Activated CD8-positive, alpha-beta T cell treated with anti-CD3 and anti-CD28 coated beads for 36 hours (primary cell): Measurements from ENCODE around the gene TNIP2. TPM values are rescaled to one million over a fixed set of nuclear protein-coding genes. Genes with fewer than 3 reads are reported as not detected.

Experiments used
- ATAC-seq: fragments of 200-7000 bp; cut with Tn5 transposase; one replicate; pipeline ENCODE4 v1.10.0; 2021; ENCODE audit warnings: mild to moderate bottlenecking, moderate library complexity
- CTCF ChIA-PET: fragments of 350-600 bp; sonication (Branson Sonifier 250); formaldehyde crosslinking; loops from one replicate; lab custom pipeline; 2021; ENCODE audit warnings: antibody characterized with exemption; lab: Charles Lee
- POLR2A ChIA-PET: fragments of 350-600 bp; sonication (Branson Sonifier 250); formaldehyde crosslinking; loops from one replicate; lab custom pipeline; 2021; ENCODE audit warnings: antibody characterized with exemption; lab: Charles Lee
- DNase-seq: peaks from one replicate; pipeline ENCODE4 v3.0.0-alpha.2; 2020
- H3K27ac Mint-ChIP-seq: one replicate; pipeline ENCODE4 v1.8.0; 2021; ENCODE audit warnings: mild to moderate bottlenecking, mixed read lengths
- H3K27me3 Mint-ChIP-seq: one replicate; pipeline ENCODE4 v1.8.0; 2021; ENCODE audit warnings: mixed read lengths
- H3K36me3 Mint-ChIP-seq: one replicate; pipeline ENCODE4 v1.8.0; 2021; ENCODE audit warnings: low read depth, mixed read lengths
- H3K4me1 Mint-ChIP-seq: one replicate; pipeline ENCODE4 v1.8.0; 2021; ENCODE audit warnings: low read depth, mixed read lengths
- H3K4me3 Mint-ChIP-seq: one replicate; pipeline ENCODE4 v1.8.0; 2021; ENCODE audit warnings: mild to moderate bottlenecking, moderate library complexity, mixed read lengths
- H3K9me3 Mint-ChIP-seq: one replicate; pipeline ENCODE4 v1.8.0; 2021; ENCODE audit warnings: mixed read lengths
- CTCF ChIP-seq: fragments of 200-600 bp; IDR thresholded peaks from one replicate; pipeline ENCODE4 v1.8.0; 2022; ENCODE audit warnings: antibody characterized with exemption, mild to moderate bottlenecking
- intact Hi-C: fragments of 100-400 bp; cut with micrococcal nuclease; formaldehyde crosslinking; loops from one replicate; pipeline ENCODE4 v1.10.0; 2022
- total RNA-seq, 2 experiments: library from RNA; stranded (reverse); gene quantifications; one replicate each; pipeline ENCODE4 v1.2.3, GENCODE V29; 2021

Gene TNIP2
- total RNA-seq, 2 experiments from 2014 or later: 46.1 to 48.1 TPM

GRCh38 chr4:2792396-2792710 is 36.2 kb upstream of the TNIP2 start:
- TF ChIP-seq CTCF: no peak
- H3K27me3 Mint-ChIP-seq: no peaks in the 10 kb centered on the region
- peaks cover 46% of the 10 kb centered on the region for H3K4me1 Mint-ChIP-seq
- no peaks in the 10 kb centered on the region for H3K9me3 Mint-ChIP-seq
- ATAC-seq (no peak), DNase-seq (no peak)
- no peak overlapping the region for H3K27ac Mint-ChIP-seq
- POLR2A ChIA-PET: no interaction called here
- peak overlapping the region; percentile 40 for H3K4me3 Mint-ChIP-seq
- H3K36me3 Mint-ChIP-seq: no peaks in the 10 kb centered on the region
- CTCF ChIA-PET: no interaction called here
- intact Hi-C loops: no loop called here

GRCh38 chr4:2791518-2792395 is 35.6 kb upstream of the TNIP2 start:
- intact Hi-C loops: no loop called here
- Mint-ChIP-seq H3K27ac (no peak overlapping the region), H3K4me3 (peak overlapping the region; percentile 40)

GRCh38 chr4:2790583-2791517 is 34.7 kb upstream of the TNIP2 start:
- no peak overlapping the region for H3K27ac Mint-ChIP-seq
- no peaks in the 10 kb centered on the region for H3K36me3 Mint-ChIP-seq
- H3K4me1 Mint-ChIP-seq: peaks cover 50% of the 10 kb centered on the region
- H3K4me3 Mint-ChIP-seq: no peak overlapping the region
- CTCF ChIA-PET: no interaction called here
- intact Hi-C loops: no loop called here
- DNase-seq (no peak), ATAC-seq (no peak)
- H3K27me3 Mint-ChIP-seq: no peaks in the 10 kb centered on the region
- no peaks in the 10 kb centered on the region for H3K9me3 Mint-ChIP-seq
- POLR2A ChIA-PET: interaction anchor here (0.6 to 1.7 kb wide), 8 partner anchors 10 to 45 kb away, joined by 3 to 8 read pairs (median 3); no protein-coding TSS in a partner anchor
- TF ChIP-seq CTCF: no peak

More at GRCh38 chr4:2791518-2792395, 35.6 kb upstream of the TNIP2 start:
- POLR2A ChIA-PET: interaction anchor here (0.7 kb wide), 1 partner anchor 20 kb away, joined by 3 read pairs; no protein-coding TSS in a partner anchor
- Mint-ChIP-seq H3K4me1 (peaks cover 45% of the 10 kb centered on the region), H3K9me3 (no peaks in the 10 kb centered on the region), H3K27me3 (no peaks in the 10 kb centered on the region), H3K36me3 (no peaks in the 10 kb centered on the region)
- CTCF ChIA-PET: no interaction called here
- no peak for ATAC-seq
- DNase-seq: no peak
- TF ChIP-seq CTCF: no peak

- no peak overlapping the region for H3K4me3 Mint-ChIP-seq
- ChIA-PET CTCF (no interaction called here), POLR2A (interaction anchor here (0.6 to 1.7 kb wide), 6 partner anchors 9 to 44 kb away, joined by 3 to 8 read pairs (median 3); no protein-coding TSS in a partner anchor)
- ATAC-seq (no peak), DNase-seq (no peak)
- H3K9me3 Mint-ChIP-seq: peaks cover 3% of the 10 kb centered on the region
- H3K4me1 Mint-ChIP-seq: peaks cover 51% of the 10 kb centered on the region
- H3K27ac Mint-ChIP-seq: no peak overlapping the region
- intact Hi-C loops: no loop called here
- H3K36me3 Mint-ChIP-seq: no peaks in the 10 kb centered on the region
- H3K27me3 Mint-ChIP-seq: no peaks in the 10 kb centered on the region
- no peak for TF ChIP-seq CTCF
Observed at GRCh38 chr4:2789793-2790582, 33.9 kb upstream of the TNIP2 start.
